Keratinocyte (primary cell): Measurements from ENCODE around the gene TMEM181. TPM values are rescaled to one million over a fixed set of nuclear protein-coding genes. Genes with fewer than 3 reads are reported as not detected.

Experiments
- DNase-seq: peaks from one replicate; pipeline ENCODE4 v3.0.0-alpha.2; 2011; ENCODE audit warnings: low read depth, missing footprints, low spot score
- FAIRE-seq: peaks from 2 replicates; lab custom pipeline; 2011; peaks lifted over from hg19 to GRCh38; lab: Jason Lieb, UNC
- H2AFZ ChIP-seq: 2 replicates; pipeline ENCODE4 v1.6.0; 2012; ENCODE audit warnings: low read length, control low read depth, inconsistent platforms; ENCODE audit not compliant: control insufficient read depth
- H3K27ac ChIP-seq: 2 replicates; pipeline ENCODE4 v1.5.1; 2011; ENCODE audit warnings: low read length; ENCODE audit not compliant: control insufficient read depth, insufficient read depth
- H3K27me3 ChIP-seq: 3 replicates; pipeline ENCODE4 v1.6.0; 2011; ENCODE audit warnings: low read length; ENCODE audit not compliant: control insufficient read depth, insufficient read depth; ENCODE audit errors: extremely low read depth
- H3K36me3 ChIP-seq, 2 experiments: 2 replicates in 1 of 2; 3 replicates in 1 of 2; pipeline ENCODE4 v1.5.1; 2011; ENCODE audit warnings: low read length in 2 of 2, mild to moderate bottlenecking in 1 of 2; ENCODE audit not compliant: control insufficient read depth in 2 of 2, insufficient read depth in 2 of 2; ENCODE audit errors: extremely low read depth in 1 of 2
- H3K4me1 ChIP-seq: 3 replicates; pipeline ENCODE4 v1.5.1; 2011; ENCODE audit warnings: low read length; ENCODE audit not compliant: control insufficient read depth, insufficient read depth; ENCODE audit errors: extremely low read depth
- H3K4me2 ChIP-seq: 3 replicates; pipeline ENCODE4 v1.6.0; 2011; ENCODE audit warnings: low read depth, low read length; ENCODE audit not compliant: control insufficient read depth, insufficient read depth; ENCODE audit errors: extremely low read depth
- H3K4me3 ChIP-seq, 3 experiments: fragments of 200-600 bp in 1 of 3; sonication (generic) in 1 of 3; 2 replicates in 2 of 3; 3 replicates in 1 of 3; pipeline ENCODE4 v1.5.1; 2011 to 2016; ENCODE audit warnings: low read length in 3 of 3, mild to moderate bottlenecking in 3 of 3, control low read depth in 2 of 3, inconsistent platforms in 1 of 3, low read depth in 1 of 3, mixed read lengths in 1 of 3, mixed run types in 1 of 3, moderate library complexity in 1 of 3; ENCODE audit not compliant: control insufficient read depth in 2 of 3, insufficient read depth in 2 of 3; ENCODE audit errors: extremely low read depth in 1 of 3
- H3K79me2 ChIP-seq: 2 replicates; pipeline ENCODE4 v1.6.0; 2012; ENCODE audit warnings: low read length; ENCODE audit not compliant: control insufficient read depth, insufficient read depth
- H3K9ac ChIP-seq: 3 replicates; pipeline ENCODE4 v1.6.0; 2011; ENCODE audit warnings: low read length; ENCODE audit not compliant: control insufficient read depth, insufficient read depth; ENCODE audit errors: extremely low read depth
- H3K9me1 ChIP-seq: 3 replicates; pipeline ENCODE4 v1.6.0; 2011; ENCODE audit warnings: low read length; ENCODE audit not compliant: control insufficient read depth, insufficient read depth; ENCODE audit errors: extremely low read depth
- H3K9me3 ChIP-seq: 2 replicates; pipeline ENCODE4 v1.5.1; 2012; ENCODE audit warnings: low read depth, low read length; ENCODE audit not compliant: control insufficient read depth
- H4K20me1 ChIP-seq: 3 replicates; pipeline ENCODE4 v1.6.0; 2011; ENCODE audit warnings: low read length; ENCODE audit not compliant: control insufficient read depth, insufficient read depth; ENCODE audit errors: extremely low read depth
- CTCF ChIP-seq, 3 experiments: IDR thresholded peaks in 1 of 3; conservative IDR thresholded peaks in 1 of 3; optimal IDR thresholded peaks in 1 of 3; 2 replicates in 2 of 3; 3 replicates in 1 of 3; pipeline versions ENCODE3 to v1.5.1; 2011; ENCODE audit warnings: low read length in 3 of 3, mild to moderate bottlenecking in 3 of 3, moderate library complexity in 2 of 3, control low read depth in 1 of 3, inconsistent platforms in 1 of 3; ENCODE audit not compliant: insufficient read depth in 2 of 3; ENCODE audit errors: extremely low read depth in 1 of 3
- EZH2 ChIP-seq: IDR thresholded peaks from one replicate; pipeline ENCODE4 v1.6.1; 2012; ENCODE audit warnings: inconsistent platforms, mild to moderate bottlenecking, low read length, moderate library complexity
- dilution Hi-C: fragments of 300-500 bp; cut with MboI; formaldehyde crosslinking; loops from one replicate; pipeline ENCODE4 v1.7.0; 2020; ENCODE audit warnings: low sequenced_read_pairs; ENCODE audit not compliant: extremely low pct_ligation_motif_present
- polyA plus RNA-seq, 5 experiments: library from polyadenylated mRNA; depleted of rRNA in 3 of 5; stranded (reverse) in 3 of 5; stranded (forward) in 1 of 5; unstranded in 1 of 5; fragments of >200 nt; gene quantifications; 1 replicate in 1 of 5; 2 replicates in 3 of 5; 3 replicates in 1 of 5; pipeline versions ENCODE4 v1.2.1 to v1.2.3, GENCODE V29; 2011 to 2012; ENCODE audit warnings: missing spikeins in 2 of 5, low read depth in 1 of 5, low replicate concordance in 1 of 5

The TMEM181 gene
- polyA plus RNA-seq, 1 donor (not counting 4 experiments of a cell fraction or from before 2014, with no cell fraction given), result 31.9 TPM

- Histone ChIP-seq H3K4me3 (no peak overlapping the region), H3K36me3 (no peaks in the 10 kb centered on the region), H3K27ac (no peak overlapping the region), H2AFZ (no peak overlapping the region), H3K9me3 (no peaks in the 10 kb centered on the region), H3K4me1 (peaks cover 28% of the 10 kb centered on the region), H3K27me3 (no peaks in the 10 kb centered on the region), H3K9ac (no peak overlapping the region), H3K9me1 (no peaks in the 10 kb centered on the region), H3K4me2 (no peak overlapping the region), H4K20me1 (no peaks in the 10 kb centered on the region), H3K79me2 (no peaks in the 10 kb centered on the region)
- TF ChIP-seq CTCF (optimal IDR thresholded peaks at IDR 0.05 in 1 of 3, IDR thresholded peaks at IDR 0.05 in 1 of 3, conservative IDR thresholded peaks at IDR 0.05 in 1 of 3; ENCODE audit: extremely low read depth in 1 of 3, insufficient read depth in 2 of 3, low read length in 3 of 3), result no peak
- TF ChIP-seq EZH2, result no peak
- dilution Hi-C loops, result no loop called here
- FAIRE-seq, result no peak
- DNase-seq, result no peak
Observed at GRCh38 chr6:158666628-158667359, 106.9 kb downstream of the TMEM181 start.

GRCh38 chr6:158667360-158667981 lies 107.6 kb downstream of the TMEM181 start:
- H3K9me3 ChIP-seq, result no peaks in the 10 kb centered on the region
- H3K9me1 ChIP-seq, result no peaks in the 10 kb centered on the region
- dilution Hi-C loops, result no loop called here
- H4K20me1 ChIP-seq, result no peaks in the 10 kb centered on the region
- TF ChIP-seq EZH2, result no peak
- TF ChIP-seq CTCF (optimal IDR thresholded peaks at IDR 0.05 in 1 of 3, IDR thresholded peaks at IDR 0.05 in 1 of 3, conservative IDR thresholded peaks at IDR 0.05 in 1 of 3; ENCODE audit: extremely low read depth in 1 of 3, insufficient read depth in 2 of 3, low read length in 3 of 3), result no peak
- DNase-seq (no peak), FAIRE-seq (peak; percentile 48)
- no peaks in the 10 kb centered on the region for H3K79me2 ChIP-seq
- H3K36me3 ChIP-seq, result no peaks in the 10 kb centered on the region
- H2AFZ ChIP-seq, result no peak overlapping the region
- H3K4me1 ChIP-seq, result peaks cover 28% of the 10 kb centered on the region
- no peak overlapping the region for H3K27ac ChIP-seq
- H3K4me2 ChIP-seq, result no peak overlapping the region
- H3K9ac ChIP-seq, result no peak overlapping the region
- H3K4me3 ChIP-seq, result no peak overlapping the region
- no peaks in the 10 kb centered on the region for H3K27me3 ChIP-seq
